ENCODE data around the gene LY6G6C.
"Not testable (repeated sequence)": the region's sequence is repeated elsewhere in the genome, so short reads cannot be mapped to it uniquely, and the experiment has no call there.

LY6G6C gene

GRCh38 chr6:31725502-31726350 lies 4.2 kb upstream of the LY6G6C start:
- DNase-seq, result no peak

GRCh38 chr6:31723980-31724691 lies 2.6 kb upstream of the LY6G6C start:
- DNase-seq, result no peak

- no peak for DNase-seq
Observed at GRCh38 chr6:31723245-31723979, 1.9 kb upstream of the LY6G6C start, which contains the start of gene MPIG6B. TSS of gene MPIG6B (plus strand) at chr6:31723373. CDS start at chr6:31723384, 11 bp downstream.

- no peak for DNase-seq
Observed at GRCh38 chr6:31722173-31722572, 627 bp upstream of the LY6G6C start.

- no peak for DNase-seq
Observed at GRCh38 chr6:31720196-31720770, 1.3 kb downstream of the LY6G6C start.

GRCh38 chr6:31719001-31719400 lies 2.5 kb downstream of the LY6G6C start:
- no peak for DNase-seq

GRCh38 chr6:31718265-31718664 lies 3.3 kb downstream of the LY6G6C start:
- peak; percentile 33 to 75 for DNase-seq

GRCh38 chr6:31717499-31718222 lies 3.9 kb downstream of the LY6G6C start:
- DNase-seq, result peak in 1 of 2 experiments; percentile 29

GRCh38 chr6:31715022-31715958 lies 6.3 kb downstream of the LY6G6C start, which contains the start of gene LY6G6D:
TSS of gene LY6G6D (plus strand) at chr6:31715348. CDS start at chr6:31715356, 8 bp downstream.
- DNase-seq, result no peak

GRCh38 chr6:31713991-31714684 lies 7.4 kb downstream of the LY6G6C start:
- DNase-seq, result no peak

- no peak for DNase-seq
Observed at GRCh38 chr6:31713465-31713864, 8.1 kb downstream of the LY6G6C start.

- no peak for DNase-seq
Observed at GRCh38 chr6:31712296-31712695, 9.2 kb downstream of the LY6G6C start.

GRCh38 chr6:31711233-31711632 lies 10.3 kb downstream of the LY6G6C start:
- no peak for DNase-seq

GRCh38 chr6:31710523-31711219 lies 10.9 kb downstream of the LY6G6C start:
- no peak for DNase-seq

GRCh38 chr6:31709157-31709556 lies 12.4 kb downstream of the LY6G6C start:
- DNase-seq, result not testable (repeated sequence)

GRCh38 chr6:31708224-31708623 lies 13.3 kb downstream of the LY6G6C start:
- no peak for DNase-seq

- no peak for DNase-seq
Observed at GRCh38 chr6:31707701-31708100, 13.8 kb downstream of the LY6G6C start.

- no peak for DNase-seq
Observed at GRCh38 chr6:31706599-31706998, 14.9 kb downstream of the LY6G6C start, which contains the start of gene LY6G6F. TSS of gene LY6G6F (plus strand) at chr6:31706866. CDS start at chr6:31706907, 41 bp downstream.

GRCh38 chr6:31705931-31706330 lies 15.6 kb downstream of the LY6G6C start:
- no peak for DNase-seq

All from NCI-H526 (cell line).